Fibroblast of lung (primary cell): ENCODE data around the gene SLAMF1. TPM values are rescaled to one million over a fixed set of nuclear protein-coding genes. Genes with fewer than 3 reads are reported as not detected.
"Not testable (repeated sequence)": the region's sequence is repeated elsewhere in the genome, so short reads cannot be mapped to it uniquely, and the experiment has no call there.

Source experiments
- DNase-seq, 2 donors: peaks; one replicate each; pipeline versions ENCODE4 v3.0.0 to v3.0.0-alpha.2; 2010; ENCODE audit warnings: low read depth in 2 of 2
- H2AFZ ChIP-seq: 2 replicates; pipeline ENCODE4 v1.5.1; 2012; ENCODE audit warnings: low read length, control low read depth, inconsistent platforms
- H3K27ac ChIP-seq: 2 replicates; pipeline ENCODE4 v1.5.1; 2011; ENCODE audit warnings: low read length, control low read depth; ENCODE audit not compliant: insufficient read depth
- H3K27me3 ChIP-seq: 2 replicates; pipeline ENCODE4 v1.5.1; 2011; ENCODE audit warnings: mild to moderate bottlenecking, low read length; ENCODE audit not compliant: control insufficient read depth, insufficient read depth
- H3K36me3 ChIP-seq: 2 replicates; pipeline ENCODE4 v1.5.1; 2011; ENCODE audit warnings: low read length; ENCODE audit not compliant: control insufficient read depth, insufficient read depth
- H3K4me1 ChIP-seq: 2 replicates; pipeline ENCODE4 v1.5.1; 2011; ENCODE audit warnings: low read length; ENCODE audit not compliant: control insufficient read depth, insufficient read depth; ENCODE audit errors: extremely low read depth
- H3K4me2 ChIP-seq: 2 replicates; pipeline ENCODE4 v1.5.1; 2011; ENCODE audit warnings: low read length, control low read depth; ENCODE audit not compliant: insufficient read depth; ENCODE audit errors: extremely low read depth
- H3K4me3 ChIP-seq, 4 experiments: fragments of 200-600 bp in 1 of 4; sonication (generic) in 1 of 4; replicated peaks in 1 of 4; 2 replicates each; pipeline ENCODE4 v1.5.1; 2011 to 2016; ENCODE audit warnings: low read length in 4 of 4, low read depth in 3 of 4, mild to moderate bottlenecking in 3 of 4, control low read depth in 2 of 4, inconsistent platforms in 1 of 4, mixed read lengths in 1 of 4; ENCODE audit not compliant: insufficient read depth in 1 of 4; ENCODE audit errors: control extremely low read depth in 1 of 4
- H3K79me2 ChIP-seq: 2 replicates; pipeline ENCODE4 v1.5.1; 2012; ENCODE audit warnings: mild to moderate bottlenecking, low read length, inconsistent platforms; ENCODE audit not compliant: control insufficient read depth, insufficient read depth
- H3K9ac ChIP-seq: 2 replicates; pipeline ENCODE4 v1.5.1; 2011; ENCODE audit warnings: mild to moderate bottlenecking, low read length, control low read depth; ENCODE audit not compliant: insufficient read depth
- H3K9me3 ChIP-seq: 2 replicates; pipeline ENCODE4 v1.5.1; 2012; ENCODE audit warnings: low read depth, low read length; ENCODE audit not compliant: control insufficient read depth, insufficient read depth
- H4K20me1 ChIP-seq: 2 replicates; pipeline ENCODE4 v1.5.1; 2011; ENCODE audit warnings: low read length; ENCODE audit not compliant: control insufficient read depth, insufficient read depth; ENCODE audit errors: extremely low read depth
- CTCF ChIP-seq, 2 donors: IDR thresholded peaks in 1 of 2; conservative IDR thresholded peaks in 1 of 2; 1 replicate in 1 of 2; 2 replicates in 1 of 2; pipeline ENCODE4 v1.5.1; 2011 to 2012; ENCODE audit warnings: low read length in 2 of 2, control low read depth in 1 of 2, inconsistent platforms in 1 of 2, low read depth in 1 of 2, mild to moderate bottlenecking in 1 of 2
- EZH2 ChIP-seq: IDR thresholded peaks from 2 replicates; pipeline ENCODE4 v1.5.1; 2012; ENCODE audit warnings: low read length, control low read depth, mild to moderate bottlenecking; ENCODE audit errors: missing control alignments
- polyA plus RNA-seq, 2 donors: library from polyadenylated mRNA; depleted of rRNA in 1 of 2; stranded (reverse) in 1 of 2; unstranded in 1 of 2; fragments of >200 nt; gene quantifications; 2 replicates each; pipeline ENCODE4 v1.2.1, GENCODE V29; 2011 to 2012; ENCODE audit warnings: missing spikeins in 1 of 2
- total RNA-seq: library from RNA; depleted of rRNA; stranded (reverse); fragments of >200 nt; gene quantifications from 2 replicates; pipeline ENCODE4 v1.2.1, GENCODE V29; 2014

SLAMF1 gene
- total and polyA plus RNA-seq, 2 donors (not counting 1 experiment from before 2014, with no cell fraction given) = not detected

- no peaks in the 10 kb centered on the region for H3K36me3 ChIP-seq
- no peak for DNase-seq
Observed at GRCh38 chr1:160567341-160567740, 79.5 kb downstream of the SLAMF1 start.

DNA sequence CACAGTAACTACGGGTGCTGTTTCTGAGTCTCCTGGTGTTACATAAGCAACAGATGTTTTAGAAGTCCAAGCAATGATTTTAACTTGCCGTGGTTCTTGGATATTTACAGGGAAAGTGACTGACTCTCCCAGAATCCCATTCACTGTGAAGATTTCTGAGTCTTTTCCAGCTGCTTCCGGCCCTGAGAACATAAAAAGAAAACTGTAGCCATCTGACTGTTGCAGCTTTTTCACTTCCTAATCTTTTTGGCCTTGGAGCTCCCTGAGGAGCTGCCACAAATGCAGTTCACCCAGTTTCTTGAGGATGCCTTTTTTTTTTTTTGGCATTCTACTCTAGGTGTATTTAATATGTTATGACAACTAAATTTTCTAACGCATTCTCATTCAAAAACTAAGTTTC is 81.3 kb downstream of the SLAMF1 start:
- Histone ChIP-seq H2AFZ (no peak overlapping the region), H3K79me2 (no peaks in the 10 kb centered on the region), H3K9me3 (no peaks in the 10 kb centered on the region), H3K27ac (no peak overlapping the region), H3K9ac (no peak overlapping the region), H3K36me3 (no peaks in the 10 kb centered on the region), H3K27me3 (no peaks in the 10 kb centered on the region), H4K20me1 (no peaks in the 10 kb centered on the region), H3K4me2 (no peak overlapping the region), H3K4me3 (no peak overlapping the region), H3K4me1 (no peaks in the 10 kb centered on the region)
- DNase-seq = no peak
- TF ChIP-seq EZH2 (no peak), CTCF (conservative IDR thresholded peaks at IDR 0.05 in 1 of 2, IDR thresholded peaks at IDR 0.05 in 1 of 2; ENCODE audit: low read depth in 1 of 2, low read length in 2 of 2) (no peak)

More at GRCh38 chr1:160567341-160567740, 79.5 kb downstream of the SLAMF1 start:
- no peak overlapping the region for H2AFZ ChIP-seq
- no peaks in the 10 kb centered on the region for H3K79me2 ChIP-seq
- H3K4me2 ChIP-seq = no peak overlapping the region
- H3K9me3 ChIP-seq = no peaks in the 10 kb centered on the region
- H4K20me1 ChIP-seq = no peaks in the 10 kb centered on the region
- H3K4me3 ChIP-seq = no peak overlapping the region
- H3K27me3 ChIP-seq = no peaks in the 10 kb centered on the region
- no peak overlapping the region for H3K27ac ChIP-seq
- no peak overlapping the region for H3K9ac ChIP-seq
- H3K4me1 ChIP-seq = no peaks in the 10 kb centered on the region
- no peak for TF ChIP-seq EZH2
- TF ChIP-seq CTCF (conservative IDR thresholded peaks at IDR 0.05 in 1 of 2, IDR thresholded peaks at IDR 0.05 in 1 of 2; ENCODE audit: low read depth in 1 of 2, low read length in 2 of 2) = no peak

DNA sequence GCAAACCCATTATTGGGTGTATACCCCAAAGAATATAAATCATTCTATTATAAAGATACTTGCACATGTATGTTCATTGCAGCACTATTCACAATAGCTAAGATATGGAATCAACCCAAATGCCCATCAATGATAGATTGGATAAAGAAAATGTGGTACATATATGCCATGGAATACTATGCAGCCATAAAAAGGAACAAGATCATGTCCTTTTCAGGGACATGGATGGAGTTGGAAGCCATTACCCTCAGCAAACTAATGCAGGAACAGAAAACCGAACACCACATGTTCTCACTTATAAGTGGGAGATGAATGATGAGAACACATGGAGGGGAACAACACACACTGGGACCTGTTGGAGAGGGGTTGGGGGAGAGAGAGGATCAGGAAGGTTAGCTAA is 83.6 kb downstream of the SLAMF1 start:
- not testable (repeated sequence) for H3K4me3 ChIP-seq, H3K36me3 ChIP-seq, H3K27me3 ChIP-seq, H2AFZ ChIP-seq, H3K4me2 ChIP-seq, H3K4me1 ChIP-seq, H3K27ac ChIP-seq, H3K9ac ChIP-seq, H3K79me2 ChIP-seq, H3K9me3 ChIP-seq, DNase-seq, H4K20me1 ChIP-seq

DNA sequence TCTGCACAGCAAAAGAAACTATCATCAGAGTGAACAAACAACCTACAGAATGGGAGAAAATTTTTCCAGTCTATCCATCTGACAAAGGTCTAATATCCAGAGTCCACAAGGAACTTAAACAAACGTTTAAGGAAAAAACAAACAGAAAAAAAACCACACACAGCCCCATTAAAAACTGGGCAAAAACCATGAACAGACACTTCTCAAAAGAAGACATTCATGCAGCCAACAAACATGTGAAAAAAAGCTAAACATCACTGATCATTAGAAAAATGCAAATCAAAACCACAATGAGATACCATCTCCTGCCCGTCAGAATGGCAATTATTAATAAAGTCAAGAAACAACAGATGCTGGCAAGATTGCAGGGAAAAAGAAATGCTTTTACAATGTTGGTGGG is 84.1 kb downstream of the SLAMF1 start:
- not testable (repeated sequence) for H3K4me1 ChIP-seq, H3K9ac ChIP-seq, H4K20me1 ChIP-seq, H3K4me2 ChIP-seq, H3K9me3 ChIP-seq, H3K79me2 ChIP-seq, H3K27me3 ChIP-seq, H3K36me3 ChIP-seq, DNase-seq, H3K27ac ChIP-seq, H2AFZ ChIP-seq, H3K4me3 ChIP-seq
